GM06990 (cell line): ENCODE results near the gene ABCB10.

Source experiments
- DNase-seq: peaks from one replicate; pipeline ENCODE4 v3.0.0-alpha.2; 2011; ENCODE audit not compliant: insufficient read length; ENCODE audit errors: extremely low read depth
- H3K27me3 ChIP-seq: replicated peaks from 2 replicates; pipeline ENCODE4 v1.6.0; 2011; ENCODE audit warnings: low read length; ENCODE audit not compliant: control insufficient read depth, insufficient read depth
- H3K36me3 ChIP-seq: 2 replicates; pipeline ENCODE4 v1.5.1; 2011; ENCODE audit warnings: low read length; ENCODE audit not compliant: control insufficient read depth, insufficient read depth
- H3K4me3 ChIP-seq: replicated peaks from 2 replicates; pipeline ENCODE4 v1.5.1; 2011; ENCODE audit warnings: low read depth, mild to moderate bottlenecking, control low read depth, low read length
- TF ChIP-seq, protein P1 (sequence below): IDR thresholded peaks from 2 replicates; pipeline ENCODE4 v1.5.1; 2011; ENCODE audit warnings: low read length, control low read depth, mild to moderate bottlenecking, inconsistent platforms; ENCODE audit not compliant: insufficient read depth, poor library complexity, severe bottlenecking

ABCB10 gene

DNA sequence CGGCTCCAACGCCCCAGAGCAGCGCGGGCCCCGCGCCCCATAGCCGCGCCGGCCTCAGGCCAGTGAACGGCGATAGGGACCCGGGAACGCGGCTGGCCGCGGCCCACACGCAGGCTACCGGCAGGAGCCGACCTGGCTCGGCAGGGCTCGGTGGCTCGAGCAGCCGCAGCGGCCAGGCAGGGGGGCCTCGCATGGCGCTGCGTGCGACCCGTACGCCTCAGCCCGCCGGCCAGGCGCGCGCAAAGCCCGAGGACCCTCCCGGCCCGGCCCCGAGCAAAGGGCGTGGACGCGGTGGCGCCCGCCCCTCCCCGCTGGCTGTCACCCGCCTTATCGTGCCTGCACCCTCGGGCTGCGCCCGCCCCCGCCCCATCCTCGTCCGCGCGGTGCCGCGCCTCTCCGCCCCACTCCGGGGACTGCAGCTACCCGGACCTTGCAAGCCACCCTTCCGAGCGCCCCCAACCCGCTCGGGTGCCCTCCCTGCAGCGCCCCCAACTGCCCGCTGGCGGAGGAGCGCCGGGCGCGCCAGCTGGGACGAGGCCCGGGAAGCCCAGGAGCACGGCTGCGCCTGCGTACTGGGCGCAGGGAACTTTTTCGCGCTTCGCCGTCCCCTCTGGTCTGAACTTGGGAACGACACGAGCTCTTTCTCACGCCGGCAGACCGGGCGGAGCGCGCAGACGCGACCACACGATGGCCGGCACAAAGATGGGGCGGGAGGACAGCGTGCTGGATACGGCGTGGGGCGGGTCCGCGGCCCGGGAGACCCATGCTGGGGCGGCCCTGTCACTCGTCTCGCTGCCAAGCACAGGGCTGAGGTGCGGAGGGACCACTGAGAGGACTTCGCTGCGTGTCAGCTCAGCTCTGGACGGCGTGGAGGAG lies at the start of gene ABCB10:
Gene ABCB10 (minus strand): TSS at position 248 of the 876 bp plus-strand sequence. CDS start 55 bp downstream, at position 193.
- H3K27me3 ChIP-seq = no peaks in the 10 kb centered on the region
- H3K36me3 ChIP-seq = peaks cover 2% of the 10 kb centered on the region; the same call in 1 of the 2 replicates
- TF ChIP-seq, protein P1, sequence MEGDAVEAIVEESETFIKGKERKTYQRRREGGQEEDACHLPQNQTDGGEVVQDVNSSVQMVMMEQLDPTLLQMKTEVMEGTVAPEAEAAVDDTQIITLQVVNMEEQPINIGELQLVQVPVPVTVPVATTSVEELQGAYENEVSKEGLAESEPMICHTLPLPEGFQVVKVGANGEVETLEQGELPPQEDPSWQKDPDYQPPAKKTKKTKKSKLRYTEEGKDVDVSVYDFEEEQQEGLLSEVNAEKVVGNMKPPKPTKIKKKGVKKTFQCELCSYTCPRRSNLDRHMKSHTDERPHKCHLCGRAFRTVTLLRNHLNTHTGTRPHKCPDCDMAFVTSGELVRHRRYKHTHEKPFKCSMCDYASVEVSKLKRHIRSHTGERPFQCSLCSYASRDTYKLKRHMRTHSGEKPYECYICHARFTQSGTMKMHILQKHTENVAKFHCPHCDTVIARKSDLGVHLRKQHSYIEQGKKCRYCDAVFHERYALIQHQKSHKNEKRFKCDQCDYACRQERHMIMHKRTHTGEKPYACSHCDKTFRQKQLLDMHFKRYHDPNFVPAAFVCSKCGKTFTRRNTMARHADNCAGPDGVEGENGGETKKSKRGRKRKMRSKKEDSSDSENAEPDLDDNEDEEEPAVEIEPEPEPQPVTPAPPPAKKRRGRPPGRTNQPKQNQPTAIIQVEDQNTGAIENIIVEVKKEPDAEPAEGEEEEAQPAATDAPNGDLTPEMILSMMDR = peak; percentile 65
- H3K4me3 ChIP-seq = peak within 1 kb of the TSS; percentile 82
- peak; percentile 98 for DNase-seq

DNA sequence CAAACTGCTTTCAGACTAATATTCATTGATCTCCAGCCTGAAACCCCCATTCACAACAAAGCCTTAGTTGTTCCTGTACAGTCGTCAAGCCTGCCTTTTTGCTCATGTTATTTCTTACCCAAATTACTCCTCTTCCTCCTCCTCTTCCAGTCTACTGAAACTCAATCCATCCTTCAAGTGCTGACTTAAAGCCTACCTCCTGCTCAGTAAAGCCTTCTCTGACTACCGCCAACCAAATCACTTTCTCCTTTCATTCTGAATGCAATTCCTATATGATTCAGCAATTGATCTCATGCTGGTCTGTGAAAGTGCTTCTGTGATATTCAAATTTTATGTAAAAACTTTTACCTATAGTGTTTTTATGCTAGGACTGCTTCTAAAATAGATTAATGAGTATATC lies 48.9 kb upstream of the ABCB10 start:
- Histone ChIP-seq H3K36me3 (peaks cover 19% of the 10 kb centered on the region), H3K4me3 (no peak overlapping the region), H3K27me3 (no peaks in the 10 kb centered on the region)
- TF ChIP-seq, protein P1 = no peak
- DNase-seq = no peak

DNA sequence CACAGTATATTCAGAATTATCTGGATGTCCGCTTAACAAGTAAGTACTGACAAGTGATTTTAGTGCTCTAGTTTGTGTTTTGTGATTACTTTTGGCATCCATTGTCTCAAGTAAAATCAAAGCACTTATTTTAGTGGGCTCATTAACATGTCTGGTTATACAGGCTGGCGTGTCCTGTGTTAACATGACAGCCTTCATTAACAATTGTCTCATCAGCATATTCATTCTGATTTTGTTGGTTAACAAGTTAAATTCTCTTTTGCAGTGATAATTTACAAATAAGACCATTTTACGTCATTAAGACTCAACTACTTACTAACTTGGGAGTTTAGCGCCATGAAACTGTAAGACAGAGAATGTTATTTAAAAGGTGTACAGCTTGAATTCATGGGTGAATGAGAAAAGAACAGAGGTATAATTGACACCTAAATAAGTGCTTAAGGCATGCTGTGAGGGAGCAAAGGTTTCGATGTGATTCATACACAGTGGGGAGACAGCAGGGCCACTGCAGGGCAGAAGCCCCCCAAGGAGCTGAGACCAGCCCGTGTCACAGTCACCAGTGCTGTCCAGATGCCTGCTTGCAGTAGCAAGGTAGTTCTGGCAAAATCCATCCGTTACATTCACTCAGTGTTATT lies 45.0 kb upstream of the ABCB10 start:
- no peak overlapping the region for H3K4me3 ChIP-seq

DNA sequence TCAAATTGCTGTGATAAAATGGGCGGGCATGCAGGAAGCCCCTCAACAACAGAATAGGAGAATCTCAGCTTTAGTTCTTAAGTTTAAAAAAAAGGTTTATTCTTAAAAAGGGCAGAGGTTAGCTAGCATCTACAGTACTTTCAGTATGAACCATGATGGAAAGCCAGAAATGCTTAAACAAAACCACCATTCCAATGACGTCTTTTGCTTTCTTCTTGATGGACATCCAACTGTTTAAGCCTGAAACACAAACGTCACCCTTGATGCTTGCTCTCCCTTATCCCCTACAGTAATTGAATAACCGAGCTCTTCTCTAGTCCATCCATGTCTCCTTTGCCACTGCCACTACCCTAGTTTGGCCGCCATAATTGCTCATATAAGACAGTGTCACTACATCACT lies 41.7 kb upstream of the ABCB10 start:
- H3K27me3 ChIP-seq = no peaks in the 10 kb centered on the region
- TF ChIP-seq, protein P1 = no peak
- H3K36me3 ChIP-seq = peaks cover 12% of the 10 kb centered on the region
- H3K4me3 ChIP-seq = no peak overlapping the region
- no peak for DNase-seq

More for the DNA sequence above, 45.0 kb upstream of the ABCB10 start:
- no peak for DNase-seq
- no peaks in the 10 kb centered on the region for H3K27me3 ChIP-seq
- TF ChIP-seq, protein P1 = no peak
- H3K36me3 ChIP-seq = peaks cover 12% of the 10 kb centered on the region

DNA sequence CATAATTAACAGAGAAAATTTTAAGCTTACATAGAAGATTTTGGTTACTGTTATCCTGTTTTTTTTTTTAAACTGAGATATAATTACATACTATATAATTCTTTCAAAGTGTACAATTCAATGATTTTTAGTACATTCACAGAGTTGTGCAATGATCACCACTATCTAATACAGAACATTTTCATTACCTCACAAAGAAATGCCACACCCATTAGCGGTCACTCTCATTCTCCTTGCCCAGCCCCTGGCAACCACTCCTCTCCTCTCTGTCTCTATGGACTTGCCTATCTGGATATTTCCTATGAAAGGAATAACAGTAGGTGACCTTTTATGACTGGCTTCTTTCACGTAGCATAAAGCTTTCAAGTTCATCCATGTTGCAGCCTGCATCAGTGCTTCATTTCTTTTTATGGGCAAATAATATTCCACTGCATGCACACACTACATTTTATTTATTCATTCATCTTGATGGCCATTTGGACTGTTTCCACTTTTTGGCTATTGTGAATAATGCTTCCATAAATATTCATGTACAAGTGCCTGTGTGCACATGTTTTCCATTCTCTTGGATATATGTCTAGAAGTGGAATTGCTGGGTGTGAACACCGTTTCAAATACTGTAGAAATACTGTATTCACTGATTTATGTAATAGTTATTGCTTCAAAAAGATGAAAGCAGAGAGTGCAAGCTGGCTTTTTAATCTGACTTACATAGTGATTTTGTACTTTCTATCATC lies 40.9 kb upstream of the ABCB10 start:
- TF ChIP-seq, protein P1 = no peak
- no peak for DNase-seq
- H3K27me3 ChIP-seq = no peaks in the 10 kb centered on the region
- H3K4me3 ChIP-seq = no peak overlapping the region
- H3K36me3 ChIP-seq = peaks cover 16% of the 10 kb centered on the region
